SU-DHL-6 (cell line): Measurements from ENCODE around the gene FRMD8.
A peak's percentile ranks its signal among the peaks of the same experiment; 100 is the strongest.

ENCODE experiments used
- H2AFZ ChIP-seq: fragments of 200-600 bp; sonication (generic); 2 replicates; pipeline ENCODE4 v1.6.1; 2014; ENCODE audit warnings: low read depth, mild to moderate bottlenecking, moderate library complexity, mixed read lengths, antibody characterized with exemption, low read length; ENCODE audit not compliant: severe bottlenecking
- H3F3A ChIP-seq: fragments of 200-600 bp; shearing (Covaris generic); 2 replicates; pipeline ENCODE4 v1.6.0; 2016; ENCODE audit warnings: antibody characterized with exemption, mild to moderate bottlenecking; ENCODE audit not compliant: insufficient read depth
- H3K27ac ChIP-seq: fragments of 200-600 bp; sonication (generic); 2 replicates; pipeline ENCODE4 v1.5.1; 2016; ENCODE audit warnings: low read depth, mild to moderate bottlenecking, low read length, moderate library complexity, mixed read lengths
- H3K27me3 ChIP-seq: fragments of 200-600 bp; sonication (generic), shearing (Covaris generic); 2 replicates; pipeline ENCODE4 v1.6.0; 2014; ENCODE audit warnings: mild to moderate bottlenecking, low read length
- H3K36me3 ChIP-seq: fragments of 200-600 bp; sonication (generic); 2 replicates; pipeline ENCODE4 v1.6.1; 2014; ENCODE audit warnings: mild to moderate bottlenecking, low read length, mixed read lengths
- H3K4me2 ChIP-seq: fragments of 300-600, 200-600 bp; shearing (Covaris generic), sonication (generic); 2 replicates; pipeline ENCODE4 v1.6.0; 2014; ENCODE audit warnings: low read length, low read depth, mild to moderate bottlenecking; ENCODE audit not compliant: poor library complexity, severe bottlenecking
- H3K4me3 ChIP-seq: fragments of 200-600 bp; sonication (generic); 2 replicates; pipeline ENCODE4 v1.5.1; 2014; ENCODE audit warnings: antibody characterized with exemption, low read length, mild to moderate bottlenecking, mixed read lengths; ENCODE audit not compliant: insufficient read depth, poor library complexity, severe bottlenecking
- H3K79me2 ChIP-seq: fragments of 200-600 bp; sonication (generic); 2 replicates; pipeline ENCODE4 v1.6.1; 2014; ENCODE audit warnings: mild to moderate bottlenecking, low read length, moderate library complexity; ENCODE audit not compliant: insufficient read depth
- H3K9ac ChIP-seq: fragments of 200-600 bp; sonication (generic); 2 replicates; pipeline ENCODE4 v1.7.0; 2014; ENCODE audit warnings: mild to moderate bottlenecking, low read length
- H3K9me2 ChIP-seq: fragments of 200-600 bp; sonication (generic); replicated peaks from 2 replicates; pipeline ENCODE4 v1.6.1; 2014; ENCODE audit warnings: low read length; ENCODE audit not compliant: insufficient read depth
- H3K9me3 ChIP-seq: fragments of 200-600 bp; sonication (generic); 2 replicates; pipeline ENCODE4 v1.6.1; 2014; ENCODE audit warnings: low read length, mixed read lengths; ENCODE audit not compliant: insufficient read depth
- H4K20me1 ChIP-seq: fragments of 200-600 bp; sonication (generic); 2 replicates; pipeline ENCODE4 v1.6.1; 2014; ENCODE audit warnings: low read depth, mild to moderate bottlenecking, antibody characterized with exemption, low read length, moderate library complexity, mixed read lengths
- CTCF ChIP-seq: fragments of 200-600 bp; sonication (generic); IDR thresholded peaks from one replicate; pipeline ENCODE4 v1.5.1; 2017; ENCODE audit warnings: antibody characterized with exemption, mild to moderate bottlenecking, low read length, moderate library complexity; ENCODE audit not compliant: insufficient read depth, poor library complexity, severe bottlenecking
- EZH2phosphoT487 ChIP-seq: fragments of 200-600 bp; sonication (generic), shearing (Covaris generic); conservative IDR thresholded peaks from 2 replicates; pipeline ENCODE4 v1.6.1; 2018; ENCODE audit warnings: mild to moderate bottlenecking, antibody characterized with exemption, low read length, moderate library complexity, mixed read lengths

FRMD8 gene

GRCh38 chr11:65434667-65435410 is 48.4 kb downstream of the FRMD8 start:
- H4K20me1 ChIP-seq: no peaks in the 10 kb centered on the region
- no peak overlapping the region for H3K9ac ChIP-seq
- TF ChIP-seq EZH2phosphoT487 (no peak), CTCF (no peak)
- H3K27me3 ChIP-seq: no peaks in the 10 kb centered on the region
- H3K79me2 ChIP-seq: peaks cover 38% of the 10 kb centered on the region
- H2AFZ ChIP-seq: no peak overlapping the region
- H3K9me2 ChIP-seq: no peaks in the 10 kb centered on the region
- peak overlapping the region; percentile 98 for H3K27ac ChIP-seq
- peaks cover 17% of the 10 kb centered on the region for H3K36me3 ChIP-seq
- H3F3A ChIP-seq: peaks cover 95% of the 10 kb centered on the region
- no peaks in the 10 kb centered on the region for H3K9me3 ChIP-seq
- no peak overlapping the region for H3K4me3 ChIP-seq
- H3K4me2 ChIP-seq: no peak overlapping the region

GRCh38 chr11:65435411-65435931 is 49.0 kb downstream of the FRMD8 start:
- TF ChIP-seq EZH2phosphoT487: no peak
- TF ChIP-seq CTCF: no peak
- Histone ChIP-seq H3F3A (peaks cover 95% of the 10 kb centered on the region), H3K9ac (no peak overlapping the region), H3K4me2 (no peak overlapping the region), H3K9me3 (no peaks in the 10 kb centered on the region), H2AFZ (no peak overlapping the region), H3K36me3 (peaks cover 17% of the 10 kb centered on the region), H3K9me2 (no peaks in the 10 kb centered on the region), H3K27ac (peak overlapping the region; percentile 98), H3K4me3 (no peak overlapping the region), H3K27me3 (no peaks in the 10 kb centered on the region), H3K79me2 (peaks cover 37% of the 10 kb centered on the region), H4K20me1 (no peaks in the 10 kb centered on the region)

- Histone ChIP-seq H3K9me2 (no peaks in the 10 kb centered on the region), H3K9ac (no peak overlapping the region), H4K20me1 (no peaks in the 10 kb centered on the region), H3K79me2 (peaks cover 32% of the 10 kb centered on the region), H3F3A (peaks cover 95% of the 10 kb centered on the region), H3K9me3 (no peaks in the 10 kb centered on the region), H3K4me2 (no peak overlapping the region), H2AFZ (no peak overlapping the region), H3K27ac (peak overlapping the region; percentile 98), H3K27me3 (no peaks in the 10 kb centered on the region), H3K4me3 (no peak overlapping the region), H3K36me3 (peaks cover 17% of the 10 kb centered on the region)
- TF ChIP-seq EZH2phosphoT487: no peak
- TF ChIP-seq CTCF: no peak
These were observed 49.6 kb downstream of the FRMD8 start for GRCh38 chr11:65435981-65436411.
